Measurements from ENCODE around the gene DCTN3. TPM values are rescaled to one million over a fixed set of nuclear protein-coding genes. Genes with fewer than 3 reads are reported as not detected.

The DCTN3 gene
- total and polyA plus RNA-seq, 8 donors: 31.5 to 84.3 (median 38.7) TPM

DNA sequence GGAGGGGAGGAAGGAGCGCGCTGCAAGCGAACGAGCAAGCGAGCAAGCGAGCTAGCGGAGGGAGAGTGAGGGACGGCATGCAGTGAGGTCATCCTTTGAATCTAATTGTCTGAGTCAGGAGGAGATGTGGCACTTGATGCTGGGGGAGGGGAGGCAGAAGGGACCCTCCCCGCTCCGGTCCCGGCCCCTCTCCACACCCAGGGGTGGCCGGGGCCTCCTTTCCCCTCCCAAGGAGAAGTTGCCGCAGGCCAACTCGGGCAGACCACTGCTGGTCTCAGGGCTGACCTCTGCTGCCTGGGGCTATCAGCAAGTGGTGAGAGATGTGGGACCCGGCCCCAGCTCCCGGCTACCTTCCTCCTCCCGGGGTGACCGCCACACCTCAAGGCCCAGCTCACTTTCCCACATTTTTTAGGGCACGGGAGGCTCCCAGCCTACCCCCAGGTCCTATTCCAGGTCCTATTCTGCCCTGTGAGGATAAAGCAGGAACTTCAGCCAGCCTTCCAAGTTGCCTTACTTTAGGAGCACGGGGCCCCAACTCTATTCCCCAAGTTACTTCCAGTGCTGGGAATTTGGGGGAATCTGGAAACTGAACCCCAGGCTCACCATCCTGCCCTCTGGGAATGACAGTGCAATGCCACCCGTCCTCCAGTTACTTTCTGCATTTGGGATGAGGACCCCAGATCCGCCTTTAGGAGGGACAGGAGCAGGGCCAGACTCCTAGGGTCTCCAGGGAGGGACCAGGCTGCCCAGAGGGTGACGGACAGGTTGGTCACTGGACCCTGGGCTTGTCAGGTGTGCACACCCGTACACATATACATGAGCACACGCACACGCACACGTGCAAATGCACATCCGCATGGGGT lies 41.8 kb downstream of the DCTN3 start:
- no peaks in the 10 kb centered on the region for H3K9me3 ChIP-seq
- DNase-seq (peak in 1 of 6 donors; percentile 70), ATAC-seq (peak; percentile 21 to 62 (median 58)), FAIRE-seq (no peak)
- TF ChIP-seq, protein P1, sequence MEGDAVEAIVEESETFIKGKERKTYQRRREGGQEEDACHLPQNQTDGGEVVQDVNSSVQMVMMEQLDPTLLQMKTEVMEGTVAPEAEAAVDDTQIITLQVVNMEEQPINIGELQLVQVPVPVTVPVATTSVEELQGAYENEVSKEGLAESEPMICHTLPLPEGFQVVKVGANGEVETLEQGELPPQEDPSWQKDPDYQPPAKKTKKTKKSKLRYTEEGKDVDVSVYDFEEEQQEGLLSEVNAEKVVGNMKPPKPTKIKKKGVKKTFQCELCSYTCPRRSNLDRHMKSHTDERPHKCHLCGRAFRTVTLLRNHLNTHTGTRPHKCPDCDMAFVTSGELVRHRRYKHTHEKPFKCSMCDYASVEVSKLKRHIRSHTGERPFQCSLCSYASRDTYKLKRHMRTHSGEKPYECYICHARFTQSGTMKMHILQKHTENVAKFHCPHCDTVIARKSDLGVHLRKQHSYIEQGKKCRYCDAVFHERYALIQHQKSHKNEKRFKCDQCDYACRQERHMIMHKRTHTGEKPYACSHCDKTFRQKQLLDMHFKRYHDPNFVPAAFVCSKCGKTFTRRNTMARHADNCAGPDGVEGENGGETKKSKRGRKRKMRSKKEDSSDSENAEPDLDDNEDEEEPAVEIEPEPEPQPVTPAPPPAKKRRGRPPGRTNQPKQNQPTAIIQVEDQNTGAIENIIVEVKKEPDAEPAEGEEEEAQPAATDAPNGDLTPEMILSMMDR (IDR thresholded peaks at IDR 0.05): no peak
- H3K27me3 ChIP-seq: peaks cover 0 to 5% (median 0%) of the 10 kb centered on the region in 4 donors
- H3K27ac ChIP-seq: no peak overlapping the region
- no peaks in the 10 kb centered on the region for H3K36me3 ChIP-seq
- intact Hi-C loops (cut with DNase I): no loop called here
- 27% methylated on average over 23 to 28 of the region's 28 CpGs for WGBS, 2 donors
- H3K4me3 ChIP-seq: peak overlapping the region in 1 of 4 donors; percentile 30
- no peaks in the 10 kb centered on the region for H3K4me1 ChIP-seq

DNA sequence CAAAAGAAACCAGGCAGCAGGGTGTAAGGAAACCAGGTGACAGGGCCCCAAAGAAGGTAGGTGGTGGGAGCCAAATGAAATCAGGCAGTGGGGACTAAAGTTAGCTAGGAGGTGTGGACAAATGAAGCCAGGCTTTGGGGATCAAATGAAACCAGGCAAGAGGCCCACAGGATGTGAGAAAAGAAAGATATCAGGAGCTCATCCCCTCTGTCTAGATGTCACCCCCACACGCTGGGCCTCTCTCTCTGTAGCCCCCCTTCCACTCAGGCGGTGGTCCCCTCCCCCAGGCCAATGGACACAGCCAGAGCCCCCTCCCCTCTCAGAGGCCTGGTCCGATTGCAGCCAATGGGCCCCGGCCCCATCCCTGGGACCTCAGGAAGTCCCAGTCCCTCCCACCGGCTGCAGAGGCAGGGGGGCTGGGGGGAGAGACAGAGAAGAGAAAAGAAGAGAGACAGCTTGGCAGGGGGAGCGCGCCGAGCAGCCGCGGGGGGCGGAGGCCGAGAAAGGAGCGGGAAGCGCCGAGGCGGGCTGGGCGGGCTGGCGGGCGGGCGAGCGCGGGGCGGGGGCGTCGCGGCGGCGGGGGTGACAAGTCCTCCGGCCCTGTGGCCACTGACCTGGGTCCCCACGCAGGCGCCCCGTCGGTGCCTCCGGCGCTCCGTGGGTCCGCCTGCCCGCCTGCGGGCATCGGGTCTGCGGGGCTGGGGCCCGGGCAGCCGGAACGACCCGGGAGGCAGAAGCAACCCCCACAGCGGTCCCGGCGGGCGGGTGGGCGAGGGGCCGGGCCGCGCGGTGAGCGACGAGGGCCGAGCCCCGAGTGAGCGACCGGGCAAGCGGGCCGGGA lies 42.7 kb downstream of the DCTN3 start:
- Histone ChIP-seq H3K4me1 (no peaks in the 10 kb centered on the region), H3K27ac (no peak overlapping the region), H3K36me3 (no peaks in the 10 kb centered on the region), H3K27me3 (peaks cover 0 to 5% (median 0%) of the 10 kb centered on the region in 4 donors), H3K9me3 (no peaks in the 10 kb centered on the region), H3K4me3 (peak overlapping the region in 1 of 4 donors; percentile 30)
- peak in 1 of 6 donors; percentile 55 for DNase-seq
- TF ChIP-seq, protein P1 (IDR thresholded peaks at IDR 0.05): no peak
- no peak for FAIRE-seq
- intact Hi-C loops (cut with DNase I): no loop called here
- no peak for ATAC-seq
- WGBS, 2 donors: 5 to 7% methylated on average over 35 to 62 of the region's 62 CpGs

DNA sequence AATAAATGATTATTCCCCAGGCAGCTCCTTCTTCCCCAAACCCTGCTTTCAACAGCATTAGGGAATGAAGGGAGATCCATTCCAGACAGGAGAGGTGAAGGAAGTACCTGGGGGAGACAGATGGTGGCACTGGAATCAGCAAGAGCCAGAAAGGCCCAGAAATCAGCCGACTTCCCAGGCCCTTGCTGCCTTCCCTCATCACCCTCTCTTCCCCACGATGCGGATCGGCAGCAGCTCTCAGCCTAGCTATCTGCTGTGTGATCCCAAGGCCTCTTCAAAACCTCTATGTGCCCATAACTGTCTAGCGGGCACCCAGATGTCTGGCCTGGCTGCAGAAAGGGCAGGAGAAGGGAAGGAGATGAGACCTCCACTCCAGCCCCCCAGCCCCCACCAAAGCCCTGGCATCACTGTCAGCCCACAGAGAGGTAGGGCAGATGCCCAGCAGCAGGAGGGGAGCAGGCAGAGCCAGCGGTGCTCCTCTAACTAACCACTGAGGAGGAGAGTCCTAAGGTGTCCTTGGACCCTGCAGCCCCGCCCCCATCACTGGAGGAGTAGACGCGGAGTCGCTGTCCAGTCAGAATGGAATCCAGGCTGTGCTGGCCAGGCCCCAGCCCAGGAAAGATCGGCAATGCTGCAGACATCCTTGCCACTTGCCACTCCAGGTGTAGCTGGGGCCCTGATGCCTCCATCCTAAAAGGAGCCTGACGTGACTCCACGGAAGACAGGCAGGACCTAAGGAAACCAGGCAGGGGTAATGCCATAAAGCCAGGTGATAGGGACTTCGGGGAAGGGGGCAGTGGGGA lies 43.5 kb downstream of the DCTN3 start:
- Histone ChIP-seq H3K27ac (no peak overlapping the region), H3K27me3 (peaks cover 0 to 5% (median 0%) of the 10 kb centered on the region in 4 donors), H3K36me3 (no peaks in the 10 kb centered on the region), H3K4me3 (no peak overlapping the region), H3K4me1 (no peaks in the 10 kb centered on the region), H3K9me3 (no peaks in the 10 kb centered on the region)
- TF ChIP-seq, protein P1 (IDR thresholded peaks at IDR 0.05): no peak
- FAIRE-seq: no peak
- peak in 2 of 4 donors; percentile 45 to 67 for ATAC-seq
- no peak for DNase-seq
- WGBS, 2 donors: 48 to 50% methylated on average over 14 of the region's 14 CpGs
- intact Hi-C loops (cut with DNase I): no loop called here

DNA sequence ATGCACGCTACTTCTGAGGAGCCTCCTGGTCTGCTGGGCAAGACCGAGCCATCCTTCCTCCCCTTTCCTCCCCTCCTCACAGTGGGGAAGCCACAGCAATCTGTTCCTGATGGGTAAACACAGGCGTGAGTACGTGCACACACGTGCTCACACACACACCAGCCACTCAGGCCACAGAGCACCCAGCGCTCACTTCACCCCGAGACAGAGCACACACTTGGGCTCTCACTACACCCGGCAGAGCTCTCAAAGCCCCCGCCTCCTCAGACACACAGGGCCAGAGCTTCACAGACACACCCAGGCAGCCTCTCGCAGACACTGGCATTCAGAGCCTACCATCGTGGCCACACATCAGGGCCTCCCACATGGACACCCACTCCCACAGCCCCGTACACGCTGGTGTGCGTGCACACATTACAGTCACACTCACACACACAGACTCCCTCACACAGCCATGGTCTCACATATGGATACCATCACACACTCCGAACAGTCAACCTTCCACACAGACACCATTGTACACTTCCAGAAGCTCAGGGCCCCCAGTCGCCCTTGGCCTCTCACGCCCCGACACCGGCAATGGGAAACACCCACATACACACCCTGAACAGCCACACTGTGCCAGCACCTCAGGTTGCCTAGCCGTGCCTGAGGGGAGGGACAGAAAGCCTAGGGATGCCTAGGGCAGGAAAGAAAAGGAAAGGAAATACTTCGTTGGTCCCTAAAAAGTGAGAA lies 44.3 kb downstream of the DCTN3 start:
- no peaks in the 10 kb centered on the region for H3K36me3 ChIP-seq
- no peak overlapping the region for H3K4me3 ChIP-seq
- TF ChIP-seq, protein P1 (IDR thresholded peaks at IDR 0.05): no peak
- FAIRE-seq (no peak), ATAC-seq (no peak), DNase-seq (no peak)
- peaks cover 0 to 5% (median 0%) of the 10 kb centered on the region in 4 donors for H3K27me3 ChIP-seq
- 77% methylated on average over 21 of the region's 21 CpGs for WGBS, 2 donors
- no peaks in the 10 kb centered on the region for H3K4me1 ChIP-seq
- no peaks in the 10 kb centered on the region for H3K9me3 ChIP-seq
- H3K27ac ChIP-seq: no peak overlapping the region
- intact Hi-C loops (cut with DNase I): no loop called here

Measured in pancreas (tissue), 10 donors.